HUES48 (cell line): Measurements from ENCODE around the gene TAF6.

ENCODE experiments used
- H3K27ac ChIP-seq: one replicate; pipeline ENCODE4 v1.7.0; 2013; ENCODE audit warnings: low read depth, low read length, inconsistent platforms
- H3K27me3 ChIP-seq: 2 replicates; pipeline ENCODE4 v1.6.1; 2013; ENCODE audit warnings: mild to moderate bottlenecking, low read length; ENCODE audit not compliant: control insufficient read depth, insufficient read depth
- H3K36me3 ChIP-seq: 2 replicates; pipeline ENCODE4 v1.6.1; 2013; ENCODE audit warnings: low read length; ENCODE audit not compliant: control insufficient read depth, insufficient read depth
- H3K4me1 ChIP-seq: 2 replicates; pipeline ENCODE4 v1.6.1; 2013; ENCODE audit warnings: mild to moderate bottlenecking, low read length; ENCODE audit not compliant: control insufficient read depth, insufficient read depth
- H3K4me3 ChIP-seq: 2 replicates; pipeline ENCODE4 v1.5.1; 2013; ENCODE audit warnings: mild to moderate bottlenecking, low read depth, low read length
- H3K9ac ChIP-seq: 2 replicates; pipeline ENCODE4 v1.6.1; 2013; ENCODE audit warnings: mild to moderate bottlenecking, low read depth, low read length, moderate library complexity
- H3K9me3 ChIP-seq: 2 replicates; pipeline ENCODE4 v1.6.1; 2013; ENCODE audit warnings: low read length; ENCODE audit not compliant: control insufficient read depth, insufficient read depth

Gene TAF6

DNA sequence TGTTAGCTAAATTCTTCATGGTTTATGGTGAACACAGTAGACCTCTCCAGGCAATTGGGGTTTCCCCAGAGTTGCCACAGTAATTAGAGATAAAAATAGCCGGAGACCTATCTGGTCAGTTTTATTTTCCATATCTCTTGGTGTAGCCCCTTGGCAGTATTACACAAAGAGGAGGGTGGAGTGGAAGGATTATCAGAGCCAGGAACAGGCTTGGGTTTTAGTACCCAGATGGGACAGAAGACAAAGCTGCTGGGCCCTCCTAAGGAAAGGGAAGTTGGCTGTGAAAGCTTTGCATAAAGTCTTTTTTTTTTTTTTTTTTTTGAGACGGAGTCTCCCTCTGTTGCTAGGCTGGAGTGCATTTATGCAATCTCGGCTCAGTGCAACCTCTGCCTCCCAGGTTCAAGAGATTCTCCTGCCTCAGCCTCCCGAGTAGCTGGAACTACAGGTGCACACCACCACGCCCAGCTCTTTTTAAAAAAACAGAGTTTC, 59.9 kb downstream of the TAF6 start:
- Histone ChIP-seq H3K36me3 (peaks cover 63% of the 10 kb centered on the region), H3K4me1 (no peaks in the 10 kb centered on the region), H3K4me3 (no peak overlapping the region), H3K9ac (no peak overlapping the region), H3K27ac (no peak overlapping the region), H3K27me3 (no peaks in the 10 kb centered on the region), H3K9me3 (no peaks in the 10 kb centered on the region)
